ENCODE data around the gene DLK1.

- TF ChIP-seq CTCF (IDR thresholded peaks at IDR 0.05) (no peak), POLR2AphosphoS5 (IDR thresholded peaks at IDR 0.05; ENCODE audit: insufficient read depth in 1 of 2, low read depth in 1 of 2) (peak in 1 of 2 donors; percentile 71), POLR2A (IDR thresholded peaks at IDR 0.05) (no peak)
Observed at GRCh38 chr14:100677554-100678468, 48.9 kb upstream of the DLK1 start.

All from vagina (tissue), 2 donors.